Activated T-helper 2 cell treated with anti-CD3 and anti-CD28 coated beads, Interferon-gamma antibody, Interleukin-2, Interleukin-4, amounts not matched to agents 10 μg/mL and 5 μg/mL and 100 μg/mL, durations not matched to agents 14 hours and 24 hours and 36 hours (primary cell): ENCODE measurements around the gene SAMD4A. TPM values are rescaled to one million over a fixed set of nuclear protein-coding genes. Genes with fewer than 3 reads are reported as not detected.

Experiments used
- DNase-seq: peaks from one replicate; pipeline ENCODE4 v3.0.0; 2021; ENCODE audit warnings: low spot score
- H3K27ac Mint-ChIP-seq: one replicate; pipeline ENCODE4 v1.8.0; 2021; ENCODE audit warnings: mixed read lengths
- H3K27me3 Mint-ChIP-seq: one replicate; pipeline ENCODE4 v1.8.0; 2021; ENCODE audit warnings: low read depth, mixed read lengths
- H3K36me3 Mint-ChIP-seq: one replicate; pipeline ENCODE4 v1.8.0; 2021; ENCODE audit warnings: low read depth, mixed read lengths
- H3K4me1 Mint-ChIP-seq: one replicate; pipeline ENCODE4 v1.8.0; 2021; ENCODE audit warnings: low read depth, mixed read lengths
- H3K4me3 Mint-ChIP-seq: one replicate; pipeline ENCODE4 v1.8.0; 2021; ENCODE audit warnings: low read depth, mild to moderate bottlenecking, moderate library complexity, mixed read lengths
- H3K9me3 Mint-ChIP-seq: one replicate; pipeline ENCODE4 v1.8.0; 2021; ENCODE audit warnings: mixed read lengths
- intact Hi-C: fragments of 100-400 bp; cut with micrococcal nuclease; formaldehyde crosslinking; loops from one replicate; pipeline ENCODE4 v1.15.1; 2023
- total RNA-seq: library from RNA; stranded (reverse); gene quantifications from 2 replicates; pipeline ENCODE4 v1.2.3, GENCODE V29; 2022

Gene SAMD4A
- total RNA-seq, 1 donor from 2014 or later, result 4.3 TPM

DNA sequence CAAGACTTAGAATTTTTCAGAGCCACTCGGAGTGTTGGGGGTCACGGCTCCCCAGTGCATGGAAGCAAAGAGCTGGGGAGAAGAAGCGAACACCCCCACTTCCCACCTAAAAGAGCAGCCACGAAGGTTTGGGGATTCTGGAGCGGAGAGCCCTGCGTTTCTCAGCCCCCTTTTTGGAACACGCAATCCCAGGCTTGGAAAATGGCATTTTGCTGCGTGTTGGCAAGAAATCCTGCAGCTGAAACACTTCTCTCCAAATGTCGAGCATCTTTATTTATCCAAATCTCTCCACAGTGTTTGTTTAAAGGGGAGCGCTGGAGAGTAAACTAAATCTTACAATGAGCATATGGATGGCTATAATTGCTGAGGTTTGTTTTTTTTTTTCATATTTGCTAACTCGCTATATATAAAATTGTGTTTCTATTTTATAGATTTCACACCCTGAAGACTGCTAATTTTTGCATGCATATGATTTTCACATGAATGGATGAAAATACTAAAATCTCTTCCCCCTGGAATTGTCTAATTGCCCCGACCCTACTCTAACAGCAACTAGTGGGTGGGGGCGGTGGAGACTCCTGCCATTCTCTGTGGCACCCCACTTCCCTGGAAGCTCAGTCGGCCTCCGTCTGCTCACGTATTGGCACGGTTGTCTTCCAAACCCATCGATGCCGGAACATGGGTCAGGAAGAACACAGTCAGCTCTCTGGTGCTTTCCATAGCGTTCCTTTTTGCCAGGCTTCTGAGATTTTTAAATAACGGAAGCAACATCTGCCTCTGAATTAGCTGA is 215.2 kb downstream of the SAMD4A start:
- H3K4me3 Mint-ChIP-seq, result no peak overlapping the region
- intact Hi-C loops, result no loop called here

DNA sequence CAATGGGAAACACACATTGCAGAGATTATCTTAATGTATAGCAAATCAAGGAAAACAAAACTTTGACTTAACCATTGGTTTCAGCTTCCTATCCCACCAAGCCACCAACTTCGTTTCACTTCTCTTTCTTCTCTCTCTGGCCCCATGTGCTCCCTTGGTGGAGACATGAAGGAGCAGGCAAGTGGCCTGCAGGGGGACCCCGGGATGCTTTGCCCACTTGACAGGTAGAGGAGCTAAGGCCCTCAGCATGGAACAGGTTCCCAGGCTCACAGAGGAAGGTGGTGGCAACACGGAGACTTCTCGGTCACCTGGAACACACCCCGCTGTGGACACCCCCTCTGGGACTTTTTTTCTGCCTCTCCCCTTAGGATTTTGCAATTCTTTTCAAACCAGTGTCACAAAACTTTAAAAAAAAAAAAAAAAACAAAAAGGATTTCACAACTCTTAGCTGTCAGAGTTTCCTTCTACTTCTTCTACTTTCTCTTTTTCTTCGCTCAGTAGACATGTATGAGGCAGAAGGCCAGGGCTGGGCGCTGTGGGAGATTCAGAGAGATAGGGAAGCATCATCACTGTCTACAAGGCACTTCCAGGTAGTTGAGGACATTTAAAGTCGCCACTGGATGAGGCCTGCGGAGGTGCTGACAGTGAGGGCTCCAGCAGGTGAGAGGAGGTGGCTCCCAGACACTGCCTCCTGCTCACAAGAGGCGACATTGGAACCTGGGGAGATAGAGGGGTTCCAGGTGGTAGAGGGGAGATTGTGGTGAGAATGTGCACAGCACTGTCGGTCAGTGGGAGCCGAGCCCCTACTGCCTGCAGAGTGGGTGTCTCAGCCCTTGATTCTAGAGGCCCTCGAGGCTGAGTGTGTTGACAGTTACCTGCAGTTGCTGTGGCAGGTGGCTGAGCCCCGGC is 216.1 kb downstream of the SAMD4A start:
- Mint-ChIP-seq H3K36me3 (no peaks in the 10 kb centered on the region), H3K4me1 (peaks cover 17% of the 10 kb centered on the region), H3K27me3 (peaks cover 37% of the 10 kb centered on the region), H3K4me3 (no peak overlapping the region), H3K9me3 (no peaks in the 10 kb centered on the region), H3K27ac (no peak overlapping the region)
- no peak for DNase-seq
- intact Hi-C loops, result no loop called here

More for the DNA sequence above, 215.2 kb downstream of the SAMD4A start:
- peaks cover 17% of the 10 kb centered on the region for H3K4me1 Mint-ChIP-seq
- peaks cover under 1% of the 10 kb centered on the region for H3K36me3 Mint-ChIP-seq
- no peaks in the 10 kb centered on the region for H3K9me3 Mint-ChIP-seq
- peaks cover 38% of the 10 kb centered on the region for H3K27me3 Mint-ChIP-seq
- no peak for DNase-seq
- no peak overlapping the region for H3K27ac Mint-ChIP-seq

DNA sequence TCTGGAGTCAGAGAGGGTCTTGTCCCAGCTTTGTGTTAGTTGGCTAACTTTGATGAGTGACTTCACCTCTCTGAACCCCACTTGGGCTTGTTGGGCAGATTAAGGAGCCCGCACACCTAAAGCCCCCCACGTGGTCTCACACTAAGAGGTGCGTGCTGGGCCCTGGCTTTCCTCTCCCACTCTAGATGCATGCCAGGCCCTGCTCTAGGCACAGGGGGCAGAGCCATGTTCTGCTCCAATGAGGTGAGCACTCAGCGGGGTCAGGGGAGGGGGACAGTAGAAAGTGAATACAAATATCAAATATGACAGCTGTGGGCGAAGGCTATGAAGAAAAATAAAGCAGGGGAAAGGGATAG is 216.7 kb downstream of the SAMD4A start:
- H3K36me3 Mint-ChIP-seq, result no peaks in the 10 kb centered on the region
- H3K27ac Mint-ChIP-seq, result no peak overlapping the region
- no peak for DNase-seq
- no peaks in the 10 kb centered on the region for H3K9me3 Mint-ChIP-seq
- H3K27me3 Mint-ChIP-seq, result peaks cover 31% of the 10 kb centered on the region
- peaks cover 12% of the 10 kb centered on the region for H3K4me1 Mint-ChIP-seq
- intact Hi-C loops, result no loop called here
- H3K4me3 Mint-ChIP-seq, result no peak overlapping the region

DNA sequence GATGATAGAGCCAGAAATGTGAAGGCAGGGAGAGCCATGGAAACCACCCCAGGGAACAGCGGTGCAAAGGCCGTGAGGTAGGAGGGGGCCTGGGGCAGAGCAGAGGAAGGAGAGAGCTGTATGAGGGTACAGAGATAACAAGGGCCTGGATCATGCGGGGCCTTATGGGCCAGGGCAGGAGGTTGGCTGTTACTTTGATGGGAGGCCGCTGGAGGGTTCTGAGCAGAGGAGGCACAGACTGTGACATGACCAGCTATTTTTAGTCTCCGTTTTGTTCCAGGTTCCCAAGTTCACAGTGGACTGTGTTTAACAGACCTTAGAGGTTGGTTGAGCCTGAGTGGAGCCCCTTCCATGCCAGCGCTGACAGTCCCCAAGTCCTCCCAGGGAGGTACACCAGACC is 217.1 kb downstream of the SAMD4A start:
- DNase-seq, result no peak
- Mint-ChIP-seq H3K4me3 (no peak overlapping the region), H3K27me3 (peaks cover 31% of the 10 kb centered on the region), H3K27ac (no peak overlapping the region), H3K4me1 (peaks cover 12% of the 10 kb centered on the region), H3K36me3 (no peaks in the 10 kb centered on the region), H3K9me3 (no peaks in the 10 kb centered on the region)
- intact Hi-C loops, result no loop called here

DNA sequence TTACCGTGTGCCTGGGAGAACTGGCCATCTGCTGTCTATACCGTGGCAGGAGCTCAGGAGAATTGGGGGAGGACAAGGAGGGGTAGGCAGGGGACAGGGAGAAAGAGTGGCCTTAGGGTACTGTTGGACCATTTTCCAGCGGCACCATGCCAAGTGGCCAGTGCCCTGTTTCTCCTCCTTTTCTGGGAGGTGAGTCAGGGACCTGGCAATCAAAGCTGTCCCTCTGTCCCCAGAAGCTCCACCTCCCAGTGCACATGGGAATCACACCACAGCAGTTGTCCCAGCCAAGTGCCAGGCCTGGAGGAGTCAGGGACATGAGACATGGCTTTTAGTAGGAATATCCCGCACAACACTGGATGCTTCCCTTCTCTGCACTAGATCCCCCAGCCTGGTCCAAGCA is 217.7 kb downstream of the SAMD4A start:
- no peak overlapping the region for H3K27ac Mint-ChIP-seq
- no peaks in the 10 kb centered on the region for H3K9me3 Mint-ChIP-seq
- H3K27me3 Mint-ChIP-seq, result peaks cover 29% of the 10 kb centered on the region
- no peak for DNase-seq
- no peak overlapping the region for H3K4me3 Mint-ChIP-seq
- peaks cover 12% of the 10 kb centered on the region for H3K4me1 Mint-ChIP-seq
- intact Hi-C loops, result no loop called here
- no peaks in the 10 kb centered on the region for H3K36me3 Mint-ChIP-seq

DNA sequence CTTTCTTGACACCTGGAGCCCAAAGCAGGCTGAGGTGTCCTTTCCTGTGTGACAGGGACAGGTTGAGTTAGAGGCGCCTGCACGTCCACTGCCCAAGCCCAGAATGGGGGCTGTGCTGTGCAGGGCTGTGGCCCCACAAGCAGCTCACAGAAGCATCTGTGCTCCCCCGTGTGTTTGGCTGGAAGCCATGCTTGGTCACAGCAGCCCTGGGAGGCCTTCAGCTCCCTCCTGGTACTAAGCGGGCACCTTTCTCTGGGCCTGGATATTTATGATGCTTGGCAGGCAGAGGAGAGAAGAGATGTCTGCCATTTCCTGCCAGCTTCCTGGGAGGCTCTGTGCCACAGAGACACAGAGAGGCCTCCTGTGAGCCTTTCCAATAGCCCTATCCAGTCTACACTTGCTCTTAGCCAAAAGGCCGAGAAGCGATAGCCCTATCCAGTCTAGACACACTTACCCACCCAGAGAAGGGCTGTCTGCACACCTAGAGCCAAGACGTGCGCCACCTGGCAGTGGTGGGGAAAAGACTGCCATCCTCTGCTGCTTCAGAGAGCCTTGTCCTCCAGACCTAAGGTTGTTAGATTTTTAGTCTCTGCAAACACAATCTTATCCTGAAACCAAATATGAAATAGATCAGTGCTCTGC is 218.3 kb downstream of the SAMD4A start:
- no peak overlapping the region for H3K27ac Mint-ChIP-seq
- no peaks in the 10 kb centered on the region for H3K36me3 Mint-ChIP-seq
- intact Hi-C loops, result no loop called here
- H3K4me1 Mint-ChIP-seq, result peaks cover 12% of the 10 kb centered on the region
- H3K9me3 Mint-ChIP-seq, result no peaks in the 10 kb centered on the region
- peaks cover 27% of the 10 kb centered on the region for H3K27me3 Mint-ChIP-seq
- no peak for DNase-seq
- H3K4me3 Mint-ChIP-seq, result no peak overlapping the region

DNA sequence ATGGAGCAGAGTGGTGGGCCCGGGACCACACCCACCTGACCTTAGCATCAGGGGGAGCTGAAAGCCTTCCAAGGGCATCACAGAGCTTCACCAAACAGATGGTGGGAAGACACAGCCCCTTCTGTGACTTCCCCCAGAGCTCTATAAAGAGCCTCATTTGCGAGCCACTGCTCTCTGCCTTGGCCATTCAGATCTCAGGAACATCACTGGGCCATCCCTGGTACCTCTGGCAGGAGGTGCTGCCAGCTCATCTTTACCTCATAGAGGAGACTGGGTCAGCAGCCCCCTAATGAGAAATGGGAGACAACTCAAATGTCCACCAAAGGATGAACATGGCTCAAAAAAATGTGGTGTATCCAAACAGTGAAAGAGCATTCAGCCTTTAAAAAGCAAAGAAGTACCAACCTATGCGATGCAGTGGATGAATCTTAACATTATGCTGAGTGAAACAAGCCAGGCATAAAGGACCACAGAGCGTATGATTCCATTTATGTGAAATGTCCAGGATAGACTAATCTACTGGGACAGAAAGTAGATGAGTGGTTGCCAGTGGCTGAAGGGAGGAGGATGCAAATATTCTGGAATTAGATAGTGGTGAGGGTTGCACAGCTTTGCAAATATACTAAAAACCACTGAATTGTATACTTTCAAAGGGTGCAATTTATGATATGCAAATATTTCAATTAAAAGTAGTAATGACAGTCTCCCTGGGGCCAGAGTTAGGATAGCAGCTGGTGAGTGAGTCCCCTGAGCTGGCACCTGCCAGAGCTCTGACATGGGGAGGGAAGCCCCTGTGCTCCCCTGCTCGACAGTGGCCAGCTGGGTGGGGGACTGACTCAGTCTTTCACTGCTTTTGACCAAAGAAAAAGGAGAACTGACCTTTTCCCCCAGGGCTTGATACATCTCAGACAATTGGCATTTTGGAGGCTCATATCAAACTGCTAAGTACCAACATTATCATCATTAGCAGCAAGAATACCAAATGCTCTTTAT is 219.1 kb downstream of the SAMD4A start:
- Mint-ChIP-seq H3K27me3 (peaks cover 20% of the 10 kb centered on the region), H3K4me3 (no peak overlapping the region), H3K4me1 (peaks cover 12% of the 10 kb centered on the region), H3K36me3 (no peaks in the 10 kb centered on the region), H3K9me3 (no peaks in the 10 kb centered on the region), H3K27ac (no peak overlapping the region)
- intact Hi-C loops, result no loop called here
- no peak for DNase-seq

DNA sequence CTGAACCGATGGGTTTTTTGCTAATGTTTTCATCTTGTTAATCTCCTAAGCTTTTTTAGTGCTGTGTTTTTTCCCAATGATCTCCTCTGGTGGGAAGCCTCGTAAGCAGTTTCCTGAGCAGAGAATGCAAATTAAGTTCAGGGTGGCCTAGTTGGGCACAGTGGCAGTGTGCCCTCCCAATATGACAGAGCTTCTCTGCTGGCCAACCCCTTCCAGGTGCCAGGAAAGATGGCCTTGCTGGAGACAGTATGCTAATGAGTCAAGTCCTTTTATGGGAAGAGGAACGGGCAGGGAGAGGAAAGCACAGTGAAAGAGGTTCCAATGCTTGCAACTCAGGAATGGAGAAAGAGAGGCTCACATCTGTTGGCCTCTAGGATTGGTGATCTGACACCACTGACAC is 219.9 kb downstream of the SAMD4A start:
- H3K9me3 Mint-ChIP-seq, result no peaks in the 10 kb centered on the region
- no peak overlapping the region for H3K27ac Mint-ChIP-seq
- peaks cover 13% of the 10 kb centered on the region for H3K27me3 Mint-ChIP-seq
- intact Hi-C loops, result no loop called here
- peaks cover 12% of the 10 kb centered on the region for H3K4me1 Mint-ChIP-seq
- no peak for DNase-seq
- H3K4me3 Mint-ChIP-seq, result no peak overlapping the region
- no peaks in the 10 kb centered on the region for H3K36me3 Mint-ChIP-seq

DNA sequence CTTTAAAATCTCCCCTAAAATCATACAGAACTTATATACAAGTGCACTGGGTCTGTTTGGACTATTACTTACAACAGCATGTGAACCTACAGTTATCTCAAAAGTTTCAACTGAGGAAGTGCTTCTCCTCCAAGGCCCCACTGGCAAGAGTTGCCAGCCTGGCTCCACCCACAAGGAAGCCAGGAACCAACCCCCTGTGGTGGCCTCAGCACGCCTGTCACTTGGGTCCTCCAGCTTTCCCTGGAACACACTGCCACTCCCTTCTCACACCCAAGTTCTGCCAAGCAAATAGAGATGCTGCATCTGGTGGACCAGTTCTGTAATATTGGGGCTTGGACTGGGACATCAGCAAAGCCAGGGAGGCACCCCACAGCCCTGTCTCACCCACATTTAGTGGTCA is 220.3 kb downstream of the SAMD4A start:
- intact Hi-C loops, result no loop called here
- H3K9me3 Mint-ChIP-seq, result no peaks in the 10 kb centered on the region
- no peak overlapping the region for H3K4me3 Mint-ChIP-seq
- no peaks in the 10 kb centered on the region for H3K36me3 Mint-ChIP-seq
- peaks cover 12% of the 10 kb centered on the region for H3K4me1 Mint-ChIP-seq
- no peak for DNase-seq
- no peak overlapping the region for H3K27ac Mint-ChIP-seq
- H3K27me3 Mint-ChIP-seq, result peaks cover 13% of the 10 kb centered on the region

DNA sequence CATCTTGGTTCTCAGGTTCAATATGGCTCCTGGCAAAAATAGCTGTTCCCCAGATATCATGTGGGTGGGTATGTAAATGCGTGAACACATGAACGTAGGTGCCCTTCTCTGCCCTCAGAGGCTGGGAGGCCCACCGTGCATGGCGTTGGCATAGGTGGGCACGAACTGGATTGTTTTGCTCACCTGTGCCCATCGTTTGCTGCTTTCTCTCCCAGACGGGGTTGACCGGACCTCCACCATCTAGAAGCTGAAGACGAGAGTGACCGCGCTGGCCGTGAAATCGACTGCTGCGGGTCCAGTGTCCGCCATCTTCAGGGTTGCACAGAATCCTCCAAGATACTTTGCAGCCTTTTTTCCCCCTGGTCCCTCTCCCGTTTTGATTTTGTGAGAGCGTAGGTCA is 221.8 kb downstream of the SAMD4A start:
- Mint-ChIP-seq H3K27me3 (peaks cover 7% of the 10 kb centered on the region), H3K4me1 (peaks cover 2% of the 10 kb centered on the region), H3K4me3 (no peak overlapping the region), H3K9me3 (no peaks in the 10 kb centered on the region), H3K36me3 (no peaks in the 10 kb centered on the region), H3K27ac (no peak overlapping the region)
- DNase-seq, result no peak
- intact Hi-C loops, result no loop called here

DNA sequence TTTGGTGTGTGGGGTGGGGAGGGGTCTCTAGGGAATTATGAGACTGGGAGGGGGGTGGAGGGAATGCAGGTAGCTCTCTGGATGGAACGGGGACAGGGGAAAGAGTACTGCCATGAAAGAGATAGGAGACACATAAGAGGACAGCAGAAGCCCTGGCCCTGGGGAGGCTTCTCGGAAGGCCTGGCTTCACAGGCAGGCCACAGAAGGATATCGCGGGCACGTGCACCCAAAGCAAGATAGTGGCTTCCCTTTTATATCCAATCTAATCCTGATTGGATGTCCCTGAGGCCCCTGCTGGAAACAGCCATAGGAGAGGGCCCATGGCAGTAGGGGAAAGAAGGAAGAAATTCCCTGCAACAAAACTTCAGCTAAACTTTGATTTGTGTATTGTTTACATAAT is 222.2 kb downstream of the SAMD4A start:
- Mint-ChIP-seq H3K36me3 (no peaks in the 10 kb centered on the region), H3K27ac (no peak overlapping the region), H3K4me1 (peaks cover 2% of the 10 kb centered on the region), H3K27me3 (peaks cover 5% of the 10 kb centered on the region), H3K4me3 (no peak overlapping the region), H3K9me3 (no peaks in the 10 kb centered on the region)
- intact Hi-C loops, result no loop called here
- no peak for DNase-seq
